Retinal pigment epithelial cell (primary cell): Measurements from ENCODE around the gene LRRC17.
"Not testable (repeated sequence)": the region's sequence is repeated elsewhere in the genome, so short reads cannot be mapped to it uniquely, and the experiment has no call there.

Source experiments
- DNase-seq: peaks from one replicate; pipeline ENCODE4 v3.0.0-alpha.2; 2010; ENCODE audit warnings: low read depth
- H3K4me3 ChIP-seq: 2 replicates; pipeline ENCODE4 v1.5.1; 2011; ENCODE audit warnings: mild to moderate bottlenecking, low read length, control low read depth, moderate library complexity
- CTCF ChIP-seq: conservative IDR thresholded peaks from 2 replicates; pipeline ENCODE4 v1.5.1; 2011; ENCODE audit warnings: low read depth, low read length, control low read depth, inconsistent platforms

Gene LRRC17

GRCh38 chr7:102897211-102897631, 15.6 kb upstream of the LRRC17 start:
- TF ChIP-seq CTCF: no peak
- no peak for DNase-seq
- H3K4me3 ChIP-seq: no peak overlapping the region

GRCh38 chr7:102897856-102898531, 14.8 kb upstream of the LRRC17 start:
- DNase-seq: no peak
- TF ChIP-seq CTCF: no peak
- no peak overlapping the region for H3K4me3 ChIP-seq

GRCh38 chr7:102898532-102898859, 14.3 kb upstream of the LRRC17 start:
- H3K4me3 ChIP-seq: no peak overlapping the region
- no peak for TF ChIP-seq CTCF

GRCh38 chr7:102902052-102902451, 10.7 kb upstream of the LRRC17 start:
- not testable (repeated sequence) for DNase-seq, H3K4me3 ChIP-seq

More at GRCh38 chr7:102898532-102898859, 14.3 kb upstream of the LRRC17 start:
- no peak for DNase-seq

GRCh38 chr7:102903576-102903975, 9.2 kb upstream of the LRRC17 start:
- H3K4me3 ChIP-seq, DNase-seq: not testable (repeated sequence)

- H3K4me3 ChIP-seq: no peak overlapping the region
- DNase-seq: no peak
- TF ChIP-seq CTCF: no peak
These were observed 4.1 kb upstream of the LRRC17 start for GRCh38 chr7:102908676-102909075.

GRCh38 chr7:102913826-102914225, 1.0 kb downstream of the LRRC17 start:
- TF ChIP-seq CTCF: no peak
- peak overlapping the region; percentile 50 for H3K4me3 ChIP-seq
- no peak for DNase-seq

GRCh38 chr7:102914585-102914984, 1.8 kb downstream of the LRRC17 start:
- no peak for DNase-seq
- TF ChIP-seq CTCF: no peak
- H3K4me3 ChIP-seq: peak overlapping the region; percentile 26
